Neural crest cell (in vitro differentiated cells): ENCODE measurements around the gene TOMM40. TPM values are rescaled to one million over a fixed set of nuclear protein-coding genes. Genes with fewer than 3 reads are reported as not detected.

Source experiments
- DNase-seq: peaks from one replicate; pipeline ENCODE4 v3.0.0; 2021; ENCODE audit warnings: low read depth, mixed read lengths, low spot score
- H3K27ac Mint-ChIP-seq: one replicate; pipeline ENCODE4 v1.8.0; 2021; ENCODE audit warnings: mild to moderate bottlenecking, mixed read lengths; ENCODE audit not compliant: unreplicated experiment
- H3K27me3 Mint-ChIP-seq: 2 replicates; pipeline ENCODE4 v1.8.0; 2021; ENCODE audit warnings: low read depth, mild to moderate bottlenecking, mixed read lengths
- H3K36me3 Mint-ChIP-seq: 2 replicates; pipeline ENCODE4 v1.8.0; 2021; ENCODE audit warnings: low read depth, mild to moderate bottlenecking, mixed read lengths
- H3K4me1 Mint-ChIP-seq: 2 replicates; pipeline ENCODE4 v1.8.0; 2021; ENCODE audit warnings: mixed read lengths
- H3K4me3 Mint-ChIP-seq: one replicate; pipeline ENCODE4 v1.8.0; 2021; ENCODE audit warnings: mild to moderate bottlenecking, mixed read lengths
- H3K9me3 Mint-ChIP-seq: 2 replicates; pipeline ENCODE4 v1.8.0; 2021; ENCODE audit warnings: mixed read lengths
- total RNA-seq: library from RNA; stranded (reverse); gene quantifications from 2 replicates; pipeline ENCODE4 v1.2.1, GENCODE V29; 2021
- TF ChIP-seq, protein P1 (sequence below): fragments of 200-600 bp; sonication (generic); conservative IDR thresholded peaks from 2 replicates; pipeline ENCODE4 v1.5.0; 2021; ENCODE audit warnings: antibody characterized with exemption, mild to moderate bottlenecking

TOMM40 gene
- total RNA-seq, 1 donor from 2014 or later: 147 TPM

DNA sequence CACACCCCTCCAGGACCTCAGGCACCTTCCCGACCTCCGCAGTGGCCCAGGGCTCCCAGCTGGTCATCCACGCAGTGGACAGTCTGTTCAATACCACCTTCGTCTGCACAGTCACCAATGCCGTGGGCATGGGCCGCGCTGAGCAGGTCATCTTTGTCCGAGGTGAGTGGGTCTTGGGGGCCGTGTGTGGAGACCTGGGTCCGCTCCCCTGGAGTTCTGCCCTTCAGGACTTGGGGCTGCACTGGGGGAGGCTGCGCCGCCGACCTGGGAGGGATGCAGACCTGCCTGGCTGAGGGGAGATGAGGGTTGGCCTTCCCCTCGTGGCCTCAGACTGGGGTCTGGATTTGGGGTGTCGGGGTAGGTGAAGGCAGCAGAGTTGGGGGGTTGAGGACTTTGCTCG is 16.7 kb upstream of the TOMM40 start:
- TF ChIP-seq, protein P1, sequence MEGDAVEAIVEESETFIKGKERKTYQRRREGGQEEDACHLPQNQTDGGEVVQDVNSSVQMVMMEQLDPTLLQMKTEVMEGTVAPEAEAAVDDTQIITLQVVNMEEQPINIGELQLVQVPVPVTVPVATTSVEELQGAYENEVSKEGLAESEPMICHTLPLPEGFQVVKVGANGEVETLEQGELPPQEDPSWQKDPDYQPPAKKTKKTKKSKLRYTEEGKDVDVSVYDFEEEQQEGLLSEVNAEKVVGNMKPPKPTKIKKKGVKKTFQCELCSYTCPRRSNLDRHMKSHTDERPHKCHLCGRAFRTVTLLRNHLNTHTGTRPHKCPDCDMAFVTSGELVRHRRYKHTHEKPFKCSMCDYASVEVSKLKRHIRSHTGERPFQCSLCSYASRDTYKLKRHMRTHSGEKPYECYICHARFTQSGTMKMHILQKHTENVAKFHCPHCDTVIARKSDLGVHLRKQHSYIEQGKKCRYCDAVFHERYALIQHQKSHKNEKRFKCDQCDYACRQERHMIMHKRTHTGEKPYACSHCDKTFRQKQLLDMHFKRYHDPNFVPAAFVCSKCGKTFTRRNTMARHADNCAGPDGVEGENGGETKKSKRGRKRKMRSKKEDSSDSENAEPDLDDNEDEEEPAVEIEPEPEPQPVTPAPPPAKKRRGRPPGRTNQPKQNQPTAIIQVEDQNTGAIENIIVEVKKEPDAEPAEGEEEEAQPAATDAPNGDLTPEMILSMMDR: no peak
- Mint-ChIP-seq H3K9me3 (no peaks in the 10 kb centered on the region), H3K4me3 (no peak overlapping the region), H3K4me1 (no peaks in the 10 kb centered on the region), H3K36me3 (peaks cover 17% of the 10 kb centered on the region), H3K27me3 (no peaks in the 10 kb centered on the region), H3K27ac (no peak overlapping the region)
- DNase-seq: no peak

DNA sequence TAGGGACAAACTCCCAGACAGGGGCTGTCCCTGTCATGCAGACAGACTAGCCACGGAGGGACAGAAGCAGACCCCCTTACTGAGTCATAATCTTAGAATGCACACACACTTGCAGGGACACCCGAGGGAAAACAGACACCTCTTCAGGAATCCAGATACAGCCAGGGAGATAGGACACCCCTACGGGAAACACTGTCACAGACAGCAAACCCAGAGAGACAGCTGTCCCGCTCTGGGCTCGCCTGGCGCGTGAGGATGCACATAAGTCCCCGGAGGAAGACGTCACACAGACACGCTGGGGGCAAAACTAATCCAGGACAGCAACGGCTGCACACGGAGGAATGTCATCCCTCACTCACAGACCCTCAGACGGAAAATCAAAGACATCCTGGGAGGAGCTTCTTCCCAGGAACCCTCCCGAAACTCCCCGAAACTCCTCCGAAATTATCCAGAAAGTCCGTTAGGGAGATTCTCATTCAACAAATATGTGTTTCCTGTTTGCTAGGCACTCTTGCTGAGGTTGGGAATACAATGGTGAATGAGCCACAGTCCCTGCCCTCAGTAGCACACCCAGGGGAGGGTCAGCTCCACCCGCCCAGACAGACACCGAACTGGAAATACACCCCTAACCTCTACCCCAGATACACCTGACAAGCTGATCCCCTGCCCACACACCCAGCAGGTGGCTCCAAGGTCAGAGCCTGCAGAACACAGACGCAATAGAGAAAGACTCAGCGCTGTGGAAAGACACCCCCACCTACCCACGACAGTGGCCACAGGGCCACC is 15.2 kb upstream of the TOMM40 start:
- H3K9me3 Mint-ChIP-seq: no peaks in the 10 kb centered on the region
- DNase-seq: no peak
- H3K36me3 Mint-ChIP-seq: peaks cover 14% of the 10 kb centered on the region
- H3K27ac Mint-ChIP-seq: no peak overlapping the region
- TF ChIP-seq, protein P1: no peak
- no peaks in the 10 kb centered on the region for H3K4me1 Mint-ChIP-seq
- H3K4me3 Mint-ChIP-seq: no peak overlapping the region
- H3K27me3 Mint-ChIP-seq: no peaks in the 10 kb centered on the region

- no peak overlapping the region for H3K27ac Mint-ChIP-seq
- no peaks in the 10 kb centered on the region for H3K9me3 Mint-ChIP-seq
- no peak for DNase-seq
- no peak overlapping the region for H3K4me3 Mint-ChIP-seq
- H3K27me3 Mint-ChIP-seq: no peaks in the 10 kb centered on the region
- TF ChIP-seq, protein P1: no peak
- H3K36me3 Mint-ChIP-seq: peaks cover 14% of the 10 kb centered on the region
- no peaks in the 10 kb centered on the region for H3K4me1 Mint-ChIP-seq
Measured at GRCh38 chr19:44876930-44877535, 14.0 kb upstream of the TOMM40 start.

DNA sequence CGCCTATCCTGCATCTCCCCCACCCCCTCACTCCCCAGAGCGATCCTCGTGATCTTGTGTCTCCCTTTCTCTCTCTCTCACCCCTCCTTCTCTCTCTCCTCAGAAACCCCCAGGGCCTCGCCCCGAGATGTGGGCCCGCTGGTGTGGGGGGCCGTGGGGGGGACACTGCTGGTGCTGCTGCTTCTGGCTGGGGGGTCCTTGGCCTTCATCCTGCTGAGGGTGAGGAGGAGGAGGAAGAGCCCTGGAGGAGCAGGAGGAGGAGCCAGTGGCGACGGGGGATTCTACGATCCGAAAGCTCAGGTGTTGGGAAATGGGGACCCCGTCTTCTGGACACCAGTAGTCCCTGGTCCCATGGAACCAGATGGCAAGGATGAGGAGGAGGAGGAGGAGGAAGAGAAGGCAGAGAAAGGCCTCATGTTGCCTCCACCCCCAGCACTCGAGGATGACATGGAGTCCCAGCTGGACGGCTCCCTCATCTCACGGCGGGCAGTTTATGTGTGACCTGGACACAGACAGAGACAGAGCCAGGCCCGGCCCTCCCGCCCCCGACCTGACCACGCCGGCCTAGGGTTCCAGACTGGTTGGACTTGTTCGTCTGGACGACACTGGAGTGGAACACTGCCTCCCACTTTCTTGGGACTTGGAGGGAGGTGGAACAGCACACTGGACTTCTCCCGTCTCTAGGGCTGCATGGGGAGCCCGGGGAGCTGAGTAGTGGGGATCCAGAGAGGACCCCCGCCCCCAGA is 12.8 kb upstream of the TOMM40 start:
- Mint-ChIP-seq H3K4me3 (no peak overlapping the region), H3K36me3 (peaks cover 4% of the 10 kb centered on the region), H3K9me3 (no peaks in the 10 kb centered on the region), H3K27ac (no peak overlapping the region), H3K4me1 (no peaks in the 10 kb centered on the region), H3K27me3 (no peaks in the 10 kb centered on the region)
- no peak for DNase-seq
- TF ChIP-seq, protein P1: no peak

- TF ChIP-seq, protein P1: no peak
- Mint-ChIP-seq H3K27me3 (no peaks in the 10 kb centered on the region), H3K4me3 (no peak overlapping the region), H3K27ac (no peak overlapping the region), H3K4me1 (no peaks in the 10 kb centered on the region), H3K9me3 (no peaks in the 10 kb centered on the region), H3K36me3 (peaks cover 5% of the 10 kb centered on the region)
- no peak for DNase-seq
Measured at GRCh38 chr19:44879309-44880065, 11.6 kb upstream of the TOMM40 start.
